ENCODE results near the gene QSOX1.
"Not testable (repeated sequence)": the region's sequence is repeated elsewhere in the genome, so short reads cannot be mapped to it uniquely, and the experiment has no call there.

QSOX1 gene

DNA sequence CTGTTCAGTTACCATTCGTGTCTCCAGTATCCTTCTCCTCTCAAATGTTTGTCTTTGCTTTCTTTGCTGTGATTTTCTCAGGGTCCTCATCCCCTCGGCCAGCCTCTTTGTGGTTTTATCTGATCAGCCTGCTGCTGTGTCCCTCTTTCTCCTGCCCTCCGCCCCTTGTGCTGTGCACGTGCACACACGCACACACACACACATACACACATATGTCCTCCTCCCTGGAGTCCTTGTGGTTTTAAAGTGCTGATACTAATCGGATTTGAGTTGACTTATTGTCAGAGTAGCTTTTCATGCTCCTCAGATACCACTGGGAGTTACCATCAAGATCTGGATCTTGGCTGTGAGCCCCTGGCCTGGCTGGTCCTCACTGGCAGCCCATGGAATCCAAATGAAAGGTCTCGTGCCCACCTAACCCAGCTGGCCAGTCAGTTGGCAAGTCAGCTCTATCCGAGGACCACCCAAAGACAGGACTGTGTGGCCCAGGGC lies 34.1 kb downstream of the QSOX1 start:
- DNase-seq (ENCODE audit: low read depth): no peak

GRCh38 chr1:180190091-180190490 lies 35.4 kb downstream of the QSOX1 start:
- DNase-seq (ENCODE audit: low read depth): no peak

DNA sequence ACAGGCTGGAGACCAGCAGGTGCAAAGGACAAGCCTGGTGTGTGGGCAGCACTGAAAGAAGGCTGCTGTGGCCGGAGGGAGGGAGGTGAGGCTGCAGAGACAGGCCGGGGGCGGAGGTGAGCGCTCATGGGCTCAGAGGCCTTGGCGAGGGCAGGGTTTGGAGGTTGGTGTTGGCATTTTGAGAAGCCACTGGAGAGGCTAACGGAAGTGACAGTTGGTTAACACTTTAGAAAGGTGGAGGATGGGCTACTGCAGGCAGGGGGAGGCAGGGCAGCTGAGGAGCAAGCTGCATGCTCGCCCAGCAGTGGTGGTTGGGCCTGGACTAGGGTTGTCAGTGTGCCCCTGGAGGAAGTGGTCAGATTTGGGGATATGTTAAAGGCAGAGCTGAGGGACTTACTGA lies 37.5 kb downstream of the QSOX1 start:
- no peak for DNase-seq (ENCODE audit: low read depth)

- DNase-seq (ENCODE audit: low read depth): no peak
Observed at GRCh38 chr1:180193141-180194047, 38.7 kb downstream of the QSOX1 start.

- no peak for DNase-seq (ENCODE audit: low read depth)
Observed at GRCh38 chr1:180194048-180194425, 39.4 kb downstream of the QSOX1 start.

GRCh38 chr1:180194546-180195207 lies 40.0 kb downstream of the QSOX1 start:
- DNase-seq (ENCODE audit: low read depth): no peak

DNA sequence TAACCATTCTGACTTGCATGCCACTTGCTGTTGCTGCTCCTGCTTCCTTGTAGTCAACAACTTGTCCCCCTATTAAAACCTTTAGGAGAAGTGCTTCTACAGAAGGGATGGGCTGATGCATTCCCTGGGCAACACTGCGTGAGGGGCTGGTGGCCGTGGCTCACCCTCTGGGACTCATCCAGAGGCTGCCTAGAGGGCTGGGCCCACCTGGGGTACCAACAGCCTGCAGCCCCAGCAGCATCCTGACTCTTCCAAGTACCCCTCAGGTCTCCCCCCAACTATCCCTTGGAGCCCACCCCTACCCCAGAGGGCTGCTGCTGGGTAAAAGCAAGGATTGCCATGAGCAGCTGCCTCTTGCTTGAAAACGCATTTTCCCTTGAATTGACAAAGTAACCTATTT lies 40.7 kb downstream of the QSOX1 start:
- no peak for DNase-seq (ENCODE audit: low read depth)

DNA sequence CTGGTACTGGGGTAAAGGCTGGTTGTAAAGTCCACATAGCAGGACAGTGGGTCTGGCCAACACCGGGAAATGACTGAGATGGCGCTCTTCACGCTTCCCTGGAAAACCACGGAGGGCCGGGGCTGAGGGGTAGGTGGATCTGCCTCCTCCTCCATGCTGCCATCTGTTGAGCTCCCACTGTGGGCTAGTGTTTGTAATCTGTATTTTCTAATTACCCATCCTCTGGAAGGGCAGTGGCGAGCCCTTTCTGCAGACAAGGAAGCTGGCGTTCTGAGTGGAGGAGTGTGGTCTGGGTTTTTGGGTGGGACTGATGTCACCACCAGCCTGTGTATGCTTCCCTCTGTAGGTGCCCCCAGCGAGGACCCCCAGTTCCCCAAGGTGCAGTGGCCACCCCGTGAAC lies 41.2 kb downstream of the QSOX1 start:
- no peak for DNase-seq (ENCODE audit: low read depth)

DNA sequence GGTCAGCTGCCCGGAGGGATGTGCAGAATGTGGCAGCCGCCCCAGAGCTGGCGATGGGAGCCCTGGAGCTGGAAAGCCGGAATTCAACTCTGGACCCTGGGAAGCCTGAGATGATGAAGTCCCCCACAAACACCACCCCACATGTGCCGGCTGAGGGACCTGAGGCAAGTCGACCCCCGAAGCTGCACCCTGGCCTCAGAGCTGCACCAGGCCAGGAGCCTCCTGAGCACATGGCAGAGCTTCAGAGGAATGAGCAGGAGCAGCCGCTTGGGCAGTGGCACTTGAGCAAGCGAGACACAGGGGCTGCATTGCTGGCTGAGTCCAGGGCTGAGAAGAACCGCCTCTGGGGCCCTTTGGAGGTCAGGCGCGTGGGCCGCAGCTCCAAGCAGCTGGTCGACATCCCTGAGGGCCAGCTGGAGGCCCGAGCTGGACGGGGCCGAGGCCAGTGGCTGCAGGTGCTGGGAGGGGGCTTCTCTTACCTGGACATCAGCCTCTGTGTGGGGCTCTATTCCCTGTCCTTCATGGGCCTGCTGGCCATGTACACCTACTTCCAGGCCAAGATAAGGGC lies 41.9 kb downstream of the QSOX1 start:
- DNase-seq (ENCODE audit: low read depth): no peak

- DNase-seq (ENCODE audit: low read depth): no peak
Observed at GRCh38 chr1:180197231-180197630, 42.6 kb downstream of the QSOX1 start.

DNA sequence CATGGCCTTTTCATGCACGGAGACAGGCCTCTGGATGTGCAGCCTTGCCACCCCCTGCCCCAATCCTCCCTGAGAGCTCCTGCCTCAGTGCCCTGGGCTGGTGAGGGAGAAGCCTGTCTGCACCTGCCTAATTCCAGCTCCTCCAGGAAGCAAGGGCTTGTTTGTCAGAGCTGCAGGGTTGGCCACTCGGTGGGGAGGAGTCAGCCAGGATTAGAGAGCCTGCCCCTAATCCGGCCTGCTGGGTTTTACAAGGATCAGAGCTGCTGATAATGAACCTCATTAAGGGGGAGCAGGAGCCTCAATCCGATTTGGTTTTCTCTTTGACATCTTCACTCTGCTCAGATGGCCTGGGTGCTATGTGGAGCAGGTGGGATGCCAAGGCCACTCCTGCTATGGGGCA lies 43.5 kb downstream of the QSOX1 start:
- DNase-seq (ENCODE audit: low read depth): no peak

DNA sequence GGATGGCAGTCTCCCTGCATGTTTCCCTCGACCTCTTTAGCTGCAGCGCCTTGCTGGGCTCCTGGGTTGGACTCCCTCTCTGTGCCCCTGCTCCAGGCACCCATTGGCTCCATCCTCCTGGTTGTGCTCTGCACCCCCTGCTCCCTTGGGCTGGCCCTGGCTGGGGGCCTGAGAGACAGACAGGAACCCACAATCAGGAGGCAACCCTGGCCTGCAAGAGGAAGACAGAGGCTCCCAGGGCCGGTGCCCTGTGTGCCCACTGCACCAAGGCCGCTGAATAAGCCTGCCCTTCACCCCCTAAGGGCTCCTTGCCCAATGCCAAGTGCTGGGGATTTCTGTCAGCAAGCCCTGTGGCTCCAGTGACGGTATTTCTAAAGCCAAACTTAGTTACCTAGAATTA lies 43.9 kb downstream of the QSOX1 start:
- no peak for DNase-seq (ENCODE audit: low read depth)

DNA sequence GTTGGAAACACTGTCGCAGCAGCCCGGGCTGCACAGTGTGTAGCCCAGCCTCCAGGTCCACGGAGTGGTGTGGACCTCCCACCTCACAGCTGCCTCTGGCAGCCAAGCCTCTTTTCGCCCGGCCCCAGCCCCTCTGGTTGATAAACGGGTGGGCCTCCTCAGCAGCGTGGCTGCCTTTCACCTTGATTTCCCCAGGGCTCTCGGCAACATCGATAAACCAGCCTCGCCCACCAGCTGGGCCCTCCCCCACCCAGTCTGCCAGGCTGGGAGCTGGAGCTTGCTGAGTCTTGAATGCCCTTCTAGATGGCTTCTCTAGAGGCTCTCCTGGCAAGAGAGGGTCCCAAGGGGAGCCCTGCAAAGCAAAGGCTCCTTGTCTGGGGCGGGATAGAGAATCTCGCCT lies 44.3 kb downstream of the QSOX1 start:
- DNase-seq (ENCODE audit: low read depth): no peak

- no peak for DNase-seq (ENCODE audit: low read depth)
Observed at GRCh38 chr1:180201451-180202200, 47.0 kb downstream of the QSOX1 start.

- not testable (repeated sequence) for DNase-seq (ENCODE audit: low read depth)
Observed at GRCh38 chr1:180202588-180202987, 47.9 kb downstream of the QSOX1 start.

DNA sequence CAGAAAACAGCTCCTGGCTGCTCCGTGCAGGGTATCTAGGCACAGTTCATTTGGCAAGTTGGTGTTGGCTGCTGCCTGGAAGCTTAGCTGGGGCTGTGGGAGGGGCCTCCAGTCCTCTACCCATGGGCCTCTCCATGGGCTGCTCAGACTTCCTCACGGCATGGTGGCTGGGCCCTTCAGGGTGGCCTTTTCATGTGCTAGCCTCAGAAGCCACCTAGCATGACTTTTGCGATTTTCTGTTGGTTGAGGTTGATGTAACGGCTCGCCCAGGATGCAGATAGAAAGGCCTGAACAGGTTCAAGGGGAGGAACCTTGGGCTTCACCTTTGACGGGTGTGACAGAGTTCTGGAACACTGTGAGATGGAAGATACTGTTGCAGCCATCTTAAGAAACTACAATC lies 49.6 kb downstream of the QSOX1 start:
- DNase-seq (ENCODE audit: low read depth): no peak

DNA sequence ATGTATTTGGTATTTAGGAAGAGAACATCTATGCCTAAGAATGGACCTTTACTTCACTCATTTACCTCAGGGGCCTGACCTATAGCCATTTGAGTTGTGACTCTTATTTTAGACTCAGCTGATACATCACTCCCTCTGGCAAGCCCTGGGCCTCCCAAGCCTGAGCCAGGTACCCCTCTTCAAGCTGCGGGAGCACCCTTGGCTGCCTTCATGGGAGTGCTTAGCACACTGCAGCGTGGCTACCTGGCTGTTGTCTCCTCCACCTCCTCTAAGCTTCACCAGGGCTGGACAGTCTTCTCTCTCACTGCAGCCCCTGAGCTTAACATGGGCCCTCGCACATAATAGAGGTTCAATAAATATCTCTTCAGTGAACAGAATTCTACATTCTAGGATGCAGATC lies 51.9 kb downstream of the QSOX1 start:
- no peak for DNase-seq (ENCODE audit: low read depth)

GRCh38 chr1:180208264-180208663 lies 53.6 kb downstream of the QSOX1 start:
- DNase-seq (ENCODE audit: low read depth): no peak

GRCh38 chr1:180210008-180210620 lies 55.4 kb downstream of the QSOX1 start:
- DNase-seq (ENCODE audit: low read depth): no peak

DNA sequence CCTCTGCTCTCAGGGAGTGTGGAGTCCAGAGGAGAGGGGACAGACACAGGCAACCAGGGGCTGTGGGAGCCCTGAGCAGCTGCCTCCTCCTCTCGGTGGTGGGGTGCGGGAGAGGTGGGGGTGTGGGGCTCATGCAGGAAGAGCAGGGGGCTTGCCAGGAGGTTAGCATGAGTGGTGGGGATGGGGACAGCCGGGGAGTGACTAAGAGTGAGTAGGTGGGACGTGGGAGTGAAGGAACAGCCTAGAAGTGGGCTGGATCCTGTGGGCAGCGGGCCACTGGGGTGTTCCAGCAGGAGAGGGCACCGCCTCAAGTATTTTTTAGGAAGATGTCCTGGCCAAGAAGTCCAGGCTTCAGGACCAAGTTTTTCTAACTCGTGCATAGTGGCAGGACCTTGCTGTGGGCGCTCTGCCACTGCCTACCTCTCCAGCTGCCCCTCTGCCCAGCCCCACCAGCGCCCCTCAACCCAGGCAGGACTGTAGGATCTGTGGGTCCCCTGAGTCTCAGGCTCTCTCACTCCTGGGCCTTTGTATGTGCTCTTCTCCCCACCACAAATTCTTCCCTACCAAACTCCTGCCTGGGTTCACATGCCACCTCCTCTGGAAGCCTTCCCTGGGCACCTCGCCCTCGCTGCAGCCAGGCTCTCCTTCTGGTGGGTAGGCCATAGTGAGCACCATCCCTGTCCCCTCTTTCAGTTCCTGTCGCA lies 56.6 kb downstream of the QSOX1 start:
- DNase-seq (ENCODE audit: low read depth): no peak

GRCh38 chr1:180211860-180212229 lies 57.2 kb downstream of the QSOX1 start:
- DNase-seq (ENCODE audit: low read depth): no peak
